K562 (cell line): ENCODE data around the gene MASP1. TPM values are rescaled to one million over a fixed set of nuclear protein-coding genes. Genes with fewer than 3 reads are reported as not detected.

ENCODE experiments used
- ATAC-seq: fragments of 200-7000 bp; cut with Tn5 transposase; 3 replicates; pipeline ENCODE4 v1.9.1; 2020; ENCODE audit warnings: moderate library complexity
- BruUV-seq: library from RNA; stranded (reverse); fragments of 400-500 nt; replicated peaks from 2 replicates; lab custom pipeline; 2021; lab: Mats Ljungman, UMichigan
- CTCF ChIA-PET: fragments of 300-600 bp; formaldehyde crosslinking; extraction: SDS; loops from one replicate; lab custom pipeline; 2021; ENCODE audit warnings: low intra/inter-chr PET ratio; lab: Yijun Ruan, JAX
- POLR2A ChIA-PET: fragments of 300-600, 350-650 bp; sonication (Branson Sonifier 250); formaldehyde crosslinking; extraction: SDS; loops from one replicate; lab custom pipeline; 2021; ENCODE audit warnings: antibody characterized with exemption, inconsistent platforms; lab: Yijun Ruan, JAX
- DNase-seq, 4 experiments: peaks; one replicate each; pipeline versions ENCODE4 v3.0.0 to v3.0.0-alpha.2; 2011 to 2018; ENCODE audit warnings: low spot score in 3 of 4, mixed read lengths in 3 of 4; ENCODE audit errors: extremely low read depth in 1 of 4
- FAIRE-seq: peaks from 2 replicates; lab custom pipeline; 2011; peaks lifted over from hg19 to GRCh38; lab: Jason Lieb, UNC
- H2AFZ ChIP-seq: 2 replicates; pipeline ENCODE4 v1.6.0; 2011; ENCODE audit warnings: low read depth, low read length, control low read depth, inconsistent platforms
- H3K27ac ChIP-seq: fragments of 200-600 bp; 3 replicates; pipeline ENCODE4 v1.8.0; 2011; ENCODE audit warnings: low read depth, mild to moderate bottlenecking, control low read depth, inconsistent platforms, low read length, moderate library complexity, mixed read lengths; ENCODE audit errors: extremely low read depth
- H3K27me3 ChIP-seq, 2 experiments: fragments of 300-600 bp in 1 of 2; 2 replicates in 1 of 2; 3 replicates in 1 of 2; pipeline versions ENCODE4 v1.6.0 to v1.8.0; 2011; ENCODE audit warnings: inconsistent platforms in 2 of 2, low read length in 2 of 2, mild to moderate bottlenecking in 1 of 2, mixed read lengths in 1 of 2, moderate library complexity in 1 of 2; ENCODE audit not compliant: control insufficient read depth in 2 of 2, insufficient read depth in 2 of 2
- H3K36me3 ChIP-seq: fragments of 300-600 bp; 3 replicates; pipeline ENCODE4 v1.8.0; 2011; ENCODE audit warnings: mild to moderate bottlenecking, low read length, inconsistent platforms; ENCODE audit not compliant: control insufficient read depth, insufficient read depth
- H3K4me1 ChIP-seq, 2 experiments: fragments of 200-600 bp in 1 of 2; replicated peaks in 1 of 2; 2 replicates in 1 of 2; 3 replicates in 1 of 2; pipeline versions ENCODE4 v1.5.1 to v1.8.0; 2011; ENCODE audit warnings: inconsistent platforms in 2 of 2, low read length in 2 of 2, mild to moderate bottlenecking in 1 of 2, mixed read lengths in 1 of 2, moderate library complexity in 1 of 2; ENCODE audit not compliant: control insufficient read depth in 2 of 2, insufficient read depth in 2 of 2
- H3K4me2 ChIP-seq: 2 replicates; pipeline ENCODE4 v1.6.1; 2011; ENCODE audit warnings: low read length, control low read depth, inconsistent platforms, mixed read lengths; ENCODE audit not compliant: insufficient read depth
- H3K4me3 ChIP-seq: fragments of 200-600 bp; sonication (generic), shearing (Covaris generic); 2 replicates; pipeline ENCODE4 v1.5.1; 2016; ENCODE audit warnings: control low read depth, inconsistent platforms
- H3K79me2 ChIP-seq: fragments of 200-600 bp; 3 replicates; pipeline ENCODE4 v1.8.0; 2011; ENCODE audit warnings: low read length, inconsistent platforms; ENCODE audit not compliant: control insufficient read depth, insufficient read depth
- H3K9ac ChIP-seq, 2 experiments: 2 replicates each; pipeline versions ENCODE4 v1.6.0 to v1.6.1; 2011; ENCODE audit warnings: low read depth in 2 of 2, low read length in 2 of 2, control low read depth in 1 of 2, inconsistent platforms in 1 of 2, mild to moderate bottlenecking in 1 of 2, mixed read lengths in 1 of 2; ENCODE audit not compliant: insufficient read depth in 1 of 2
- H3K9me1 ChIP-seq: one replicate; pipeline ENCODE4 v1.6.0; 2011; ENCODE audit warnings: inconsistent platforms, mild to moderate bottlenecking, low read length, moderate library complexity; ENCODE audit not compliant: control insufficient read depth, insufficient read depth
- H3K9me3 ChIP-seq: replicated peaks from 2 replicates; pipeline ENCODE4 v1.5.1; 2011; ENCODE audit warnings: low read depth, low read length, inconsistent platforms; ENCODE audit not compliant: control insufficient read depth, insufficient read depth
- H4K20me1 ChIP-seq: replicated peaks from 2 replicates; pipeline ENCODE4 v1.6.1; 2011; ENCODE audit warnings: low read length, inconsistent platforms, mixed read lengths; ENCODE audit not compliant: control insufficient read depth, insufficient read depth
- ARHGAP35 ChIP-seq: fragments of 450-650 bp; IDR thresholded peaks from 2 replicates; pipeline ENCODE4 v1.6.1; 2018; ENCODE audit not compliant: partially characterized antibody
- HDAC3 ChIP-seq: fragments of 450-650 bp; IDR thresholded peaks from 2 replicates; pipeline ENCODE4 v1.6.1; 2018; ENCODE audit warnings: borderline replicate concordance, mild to moderate bottlenecking, moderate library complexity; ENCODE audit not compliant: partially characterized antibody
- MTF1 ChIP-seq: fragments of 250-450 bp; sonication (Bioruptor Pico); IDR thresholded peaks from 2 replicates; pipeline ENCODE4 v1.9.0; 2021; ENCODE audit warnings: moderate library complexity, mild to moderate bottlenecking, inconsistent platforms, borderline replicate concordance
- PHF21A ChIP-seq: fragments of 450-650 bp; IDR thresholded peaks from 2 replicates; pipeline ENCODE4 v1.6.1; 2017; ENCODE audit warnings: low read depth, borderline replicate concordance
- PHF8 ChIP-seq: fragments of 200-600 bp; sonication (generic); IDR thresholded peaks from 2 replicates; pipeline ENCODE4 v1.6.1; 2012; ENCODE audit warnings: mixed run types, mild to moderate bottlenecking, inconsistent platforms, low read length, moderate library complexity, borderline replicate concordance
- RBM25 ChIP-seq: fragments of 200-400 bp; formaldehyde crosslinking; IDR thresholded peaks from 2 replicates; pipeline ENCODE4 v1.6.1; 2018; ENCODE audit warnings: low read length, low read depth, moderate library complexity; ENCODE audit not compliant: severe bottlenecking
- TSC22D4 ChIP-seq: fragments of 450-650 bp; IDR thresholded peaks from 2 replicates; pipeline ENCODE4 v1.6.1; 2016; ENCODE audit warnings: missing genetic modification characterization, missing biosample characterization, control low read depth
- ZNF444 ChIP-seq: fragments of 250-450 bp; sonication (Bioruptor Pico); IDR thresholded peaks from 2 replicates; pipeline ENCODE4 v1.4.0; 2020; ENCODE audit warnings: mild to moderate bottlenecking, moderate library complexity
- WGBS: fragments of 100-300 bp; shearing (Covaris generic); methylation state at CpG from one replicate; pipeline ENCODE4 v1.1.6; 2016; ENCODE audit warnings: low coverage, mixed read lengths; ENCODE audit not compliant: insufficient coverage; ENCODE audit errors: missing lambda C conversion rate; 5-methylcytosine and 5-hydroxymethylcytosine counted together
- in situ Hi-C: fragments of 300-500 bp; cut with MboI; formaldehyde crosslinking; loops from 4 replicates; pipeline ENCODE4 v1.15.0; 2018; ENCODE audit warnings: inconsistent platforms, mixed read lengths
- intact Hi-C: fragments of 100-400 bp; cut with micrococcal nuclease; formaldehyde crosslinking; loops from 2 replicates; pipeline ENCODE4 v1.14.2; 2022
- polyA plus RNA-seq, 8 experiments: library from polyadenylated mRNA; depleted of rRNA in 4 of 8; stranded (reverse) in 5 of 8; unstranded in 3 of 8; fragments of >200 nt; fragmentation: Nextera tagmentation in 2 of 8; fragmentation: Illumina TruSeq in 1 of 8; extraction: Ambion mirVana in 2 of 8; extraction: Trizol in 1 of 8; gene quantifications; 2 replicates each; pipeline versions ENCODE4 v1.2.1 to v1.2.3, GENCODE V29; 2011 to 2014; ENCODE audit warnings: inconsistent platforms in 1 of 8, missing spikeins in 1 of 8
- total RNA-seq, 7 experiments: library from RNA; depleted of rRNA in 6 of 7; stranded (reverse); fragments of >200 nt in 6 of 7; fragmentation: Illumina TruSeq in 2 of 7; extraction: Trizol in 2 of 7; gene quantifications; 2 replicates each; pipeline versions ENCODE4 v1.2.1 to v1.2.3, GENCODE V29; 2011 to 2021; ENCODE audit warnings: low replicate concordance in 1 of 7
- TF ChIP-seq, protein P1 (sequence below): IDR thresholded peaks from 2 replicates; pipeline ENCODE4 v1.6.1; 2016; ENCODE audit warnings: missing genetic modification characterization, missing compliant biosample characterization
- TF ChIP-seq, protein P2 (sequence below): fragments of 450-650 bp; formaldehyde crosslinking; IDR thresholded peaks from 2 replicates; pipeline ENCODE4 v1.4.0; 2020; ENCODE audit warnings: mild to moderate bottlenecking, mixed read lengths

MASP1 gene
- total and polyA plus RNA-seq, 9 of the 15 experiments (the other 6 are each of a cell fraction or from before 2014, with no cell fraction given), result 0.03 to 0.24 (median 0.20) TPM; not detected in 3

DNA sequence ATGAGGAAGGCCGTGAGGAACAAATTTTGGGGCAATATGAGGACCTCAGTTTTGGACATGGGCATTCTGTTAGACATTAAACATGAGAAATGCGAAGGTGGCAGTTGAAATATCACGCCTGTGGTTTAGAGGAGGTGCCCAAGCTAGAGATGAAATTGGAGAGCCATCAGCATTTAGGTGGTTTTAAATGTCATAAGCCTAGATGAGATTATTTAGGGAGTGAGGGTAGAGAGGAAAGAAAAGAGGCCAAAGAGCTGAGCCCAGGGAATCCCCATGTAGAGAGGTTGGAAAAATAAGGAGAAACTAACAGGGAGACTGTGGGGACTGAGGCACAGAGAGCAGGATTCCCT, 79.4 kb downstream of the MASP1 start (continued):
- TF ChIP-seq, protein P1, sequence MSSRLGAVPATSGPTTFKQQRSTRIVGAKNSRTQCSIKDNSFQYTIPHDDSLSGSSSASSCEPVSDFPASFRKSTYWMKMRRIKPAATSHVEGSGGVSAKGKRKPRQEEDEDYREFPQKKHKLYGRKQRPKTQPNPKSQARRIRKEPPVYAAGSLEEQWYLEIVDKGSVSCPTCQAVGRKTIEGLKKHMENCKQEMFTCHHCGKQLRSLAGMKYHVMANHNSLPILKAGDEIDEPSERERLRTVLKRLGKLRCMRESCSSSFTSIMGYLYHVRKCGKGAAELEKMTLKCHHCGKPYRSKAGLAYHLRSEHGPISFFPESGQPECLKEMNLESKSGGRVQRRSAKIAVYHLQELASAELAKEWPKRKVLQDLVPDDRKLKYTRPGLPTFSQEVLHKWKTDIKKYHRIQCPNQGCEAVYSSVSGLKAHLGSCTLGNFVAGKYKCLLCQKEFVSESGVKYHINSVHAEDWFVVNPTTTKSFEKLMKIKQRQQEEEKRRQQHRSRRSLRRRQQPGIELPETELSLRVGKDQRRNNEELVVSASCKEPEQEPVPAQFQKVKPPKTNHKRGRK (tag), result no peak
- TF ChIP-seq, all 486 proteins: peak for 0

DNA sequence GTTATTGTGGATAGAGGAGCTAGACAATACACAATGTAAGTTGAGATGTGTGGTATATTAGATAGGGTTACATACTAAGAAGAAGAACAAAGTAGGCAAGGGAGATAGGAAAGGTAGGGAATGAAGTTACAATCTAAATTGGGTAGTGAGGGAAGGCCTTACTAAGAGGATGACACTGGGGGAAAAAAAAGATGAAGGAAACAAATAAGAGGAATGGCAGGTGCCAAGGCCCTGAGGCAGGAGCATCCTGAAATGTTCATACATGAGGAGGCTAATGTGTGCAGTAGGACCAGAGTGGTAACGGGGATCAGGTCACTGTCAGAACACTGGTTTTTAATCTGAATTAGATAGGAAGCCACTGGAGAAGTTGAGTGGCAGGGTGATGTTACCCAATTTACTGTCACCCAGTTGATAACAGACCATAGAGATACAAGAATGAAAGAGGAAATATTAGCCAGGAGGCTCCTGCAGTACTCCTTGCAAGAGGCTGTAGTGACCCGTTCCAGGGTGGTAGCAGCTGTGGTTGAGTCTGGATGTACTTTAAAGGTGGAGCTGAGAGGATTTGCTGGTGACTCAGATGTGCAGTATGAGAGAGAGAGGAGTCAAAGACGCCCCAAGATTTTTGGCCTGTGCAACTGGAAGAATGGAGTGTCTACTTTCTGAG, 79.9 kb downstream of the MASP1 start:
- no peaks in the 10 kb centered on the region for H3K36me3 ChIP-seq
- in situ Hi-C loops, result no loop called here
- TF ChIP-seq HDAC3 (no peak), TSC22D4 (tag) (0 out of 2 replicates have a peak, but pooled peaks have one; percentile 7), RBM25 (peak; percentile 35), ARHGAP35 (no peak), MTF1 (CRISPR knock-in tag) (no peak), PHF21A (no peak), ZNF444 (no peak), PHF8 (no peak)
- TF ChIP-seq, protein P2, sequence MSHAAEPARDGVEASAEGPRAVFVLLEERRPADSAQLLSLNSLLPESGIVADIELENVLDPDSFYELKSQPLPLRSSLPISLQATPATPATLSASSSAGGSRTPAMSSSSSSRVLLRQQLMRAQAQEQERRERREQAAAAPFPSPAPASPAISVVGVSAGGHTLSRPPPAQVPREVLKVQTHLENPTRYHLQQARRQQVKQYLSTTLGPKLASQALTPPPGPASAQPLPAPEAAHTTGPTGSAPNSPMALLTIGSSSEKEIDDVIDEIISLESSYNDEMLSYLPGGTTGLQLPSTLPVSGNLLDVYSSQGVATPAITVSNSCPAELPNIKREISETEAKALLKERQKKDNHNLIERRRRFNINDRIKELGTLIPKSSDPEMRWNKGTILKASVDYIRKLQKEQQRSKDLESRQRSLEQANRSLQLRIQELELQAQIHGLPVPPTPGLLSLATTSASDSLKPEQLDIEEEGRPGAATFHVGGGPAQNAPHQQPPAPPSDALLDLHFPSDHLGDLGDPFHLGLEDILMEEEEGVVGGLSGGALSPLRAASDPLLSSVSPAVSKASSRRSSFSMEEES (CRISPR knock-in tag), result no peak
- TF ChIP-seq, protein P1 (tag), result peak; percentile 58
- TF ChIP-seq, all 486 proteins: peak for 3
- no peak overlapping the region for H3K9ac ChIP-seq
- H3K4me2 ChIP-seq, result no peak overlapping the region
- POLR2A ChIA-PET, result interaction anchor here (2.0 kb wide), 1 partner anchor 11 kb away, joined by 10 read pairs; no protein-coding TSS in a partner anchor
- 0% methylated on average over 3 of the region's 3 CpGs for WGBS
- H3K4me3 ChIP-seq, result no peak overlapping the region
- H3K4me1 ChIP-seq, result peaks cover 0 to 7% of the 10 kb centered on the region in 2 experiments; a peak in 2 of 5 replicates
- ATAC-seq, result no peak
- H3K27ac ChIP-seq, result no peak overlapping the region
- DNase-seq, result no peak
- no peak for FAIRE-seq
- no peaks in the 10 kb centered on the region for H4K20me1 ChIP-seq
- H2AFZ ChIP-seq, result no peak overlapping the region
- peaks cover 7 to 18% of the 10 kb centered on the region in 2 experiments; a peak in 3 of 5 replicates for H3K27me3 ChIP-seq
- no TSS peak for BruUV-seq
- CTCF ChIA-PET, result no interaction called here
- H3K79me2 ChIP-seq, result no peaks in the 10 kb centered on the region
- intact Hi-C loops, result no loop called here
- H3K9me3 ChIP-seq, result no peaks in the 10 kb centered on the region; the same call in 1 of the 2 replicates
- H3K9me1 ChIP-seq, result no peaks in the 10 kb centered on the region
